Neural cell (in vitro differentiated cells): ENCODE data around the gene SMC5. TPM values are rescaled to one million over a fixed set of nuclear protein-coding genes. Genes with fewer than 3 reads are reported as not detected.

Experiments
- H2AFZ ChIP-seq: fragments of 200-600, 300-800 bp; sonication (generic), shearing (Covaris generic); 2 replicates; pipeline ENCODE4 v1.6.0; 2014; ENCODE audit warnings: low read depth, mild to moderate bottlenecking, antibody characterized with exemption, low read length, moderate library complexity
- H3F3A ChIP-seq: fragments of 200-600 bp; shearing (Covaris generic); 2 replicates; pipeline ENCODE4 v1.6.1; 2016; ENCODE audit warnings: mild to moderate bottlenecking, moderate library complexity, mixed read lengths, antibody characterized with exemption, low read length; ENCODE audit not compliant: insufficient read depth, poor library complexity, severe bottlenecking
- H3K27ac ChIP-seq: fragments of 200-600, 300-800 bp; sonication (generic), shearing (Covaris generic); 2 replicates; pipeline ENCODE4 v1.5.1; 2014; ENCODE audit warnings: mild to moderate bottlenecking, low read length, moderate library complexity
- H3K27me3 ChIP-seq: fragments of 300-800, 200-600 bp; sonication (generic), shearing (Covaris generic); 2 replicates; pipeline ENCODE4 v1.6.0; 2014; ENCODE audit warnings: mild to moderate bottlenecking, low read depth, low read length, moderate library complexity; ENCODE audit not compliant: insufficient read depth
- H3K36me3 ChIP-seq: fragments of 300-800, 200-600 bp; sonication (generic), shearing (Covaris generic); 2 replicates; pipeline ENCODE4 v1.5.1; 2014; ENCODE audit warnings: mild to moderate bottlenecking, antibody characterized with exemption, low read length, moderate library complexity; ENCODE audit not compliant: insufficient read depth
- H3K4me2 ChIP-seq: fragments of 300-800, 200-600 bp; sonication (generic), shearing (Covaris generic); 2 replicates; pipeline ENCODE4 v1.6.0; 2014; ENCODE audit warnings: mild to moderate bottlenecking, low read length
- H3K4me3 ChIP-seq: fragments of 300-800, 200-600 bp; sonication (generic), shearing (Covaris generic); 2 replicates; pipeline ENCODE4 v1.5.1; 2014; ENCODE audit warnings: mild to moderate bottlenecking, low read length, moderate library complexity
- H3K79me2 ChIP-seq: fragments of 200-600 bp; shearing (Covaris generic); replicated peaks from 2 replicates; pipeline ENCODE4 v1.6.0; 2014; ENCODE audit warnings: mild to moderate bottlenecking, low read length, moderate library complexity; ENCODE audit not compliant: insufficient read depth
- H3K9ac ChIP-seq: fragments of 300-800, 200-600 bp; sonication (generic), shearing (Covaris generic); 2 replicates; pipeline ENCODE4 v1.6.1; 2016; ENCODE audit warnings: mild to moderate bottlenecking, low read length, mixed read lengths
- H3K9me2 ChIP-seq: fragments of 200-600 bp; shearing (Covaris generic); 2 replicates; pipeline ENCODE4 v1.6.1; 2016; ENCODE audit warnings: mild to moderate bottlenecking, low read length, mixed read lengths; ENCODE audit not compliant: insufficient read depth
- H3K9me3 ChIP-seq: fragments of 200-600, 300-800 bp; sonication (generic), shearing (Covaris generic); 2 replicates; pipeline ENCODE4 v1.6.1; 2016; ENCODE audit warnings: mild to moderate bottlenecking, mixed run types, low read length, moderate library complexity, mixed read lengths
- H4K20me1 ChIP-seq: fragments of 200-600 bp; shearing (Covaris generic); 2 replicates; pipeline ENCODE4 v1.6.1; 2016; ENCODE audit warnings: mild to moderate bottlenecking, mixed run types; ENCODE audit not compliant: insufficient read depth
- CTCF ChIP-seq: fragments of 450-650 bp; IDR thresholded peaks from 2 replicates; pipeline ENCODE4 v1.5.1; 2014; ENCODE audit warnings: antibody characterized with exemption, mild to moderate bottlenecking, moderate library complexity; ENCODE audit not compliant: poor library complexity, severe bottlenecking
- EP300 ChIP-seq: fragments of 450-650 bp; conservative IDR thresholded peaks from 2 replicates; pipeline ENCODE4 v1.6.1; 2014; ENCODE audit warnings: antibody characterized with exemption, mild to moderate bottlenecking, moderate library complexity; ENCODE audit not compliant: poor library complexity, severe bottlenecking
- EZH2 ChIP-seq: fragments of 200-600, 300-800 bp; shearing (Covaris generic), sonication (generic); IDR thresholded peaks from 2 replicates; pipeline ENCODE4 v1.6.1; 2014; ENCODE audit warnings: antibody characterized with exemption, low read length, borderline replicate concordance, mild to moderate bottlenecking; ENCODE audit not compliant: insufficient read depth, poor library complexity, severe bottlenecking
- MXI1 ChIP-seq: fragments of 450-650 bp; conservative IDR thresholded peaks from 2 replicates; pipeline ENCODE4 v1.6.1; 2014; ENCODE audit warnings: antibody characterized with exemption, mild to moderate bottlenecking; ENCODE audit not compliant: poor library complexity, severe bottlenecking
- POLR2AphosphoS5 ChIP-seq: IDR thresholded peaks from 2 replicates; pipeline ENCODE4 v1.6.1; 2012
- RAD21 ChIP-seq: fragments of 450-650 bp; conservative IDR thresholded peaks from 2 replicates; pipeline ENCODE4 v1.6.1; 2014; ENCODE audit warnings: antibody characterized with exemption, mild to moderate bottlenecking, moderate library complexity
- REST ChIP-seq: IDR thresholded peaks from 2 replicates; pipeline ENCODE4 v1.6.1; 2012; ENCODE audit warnings: borderline replicate concordance
- SMC3 ChIP-seq: fragments of 450-650 bp; conservative IDR thresholded peaks from 2 replicates; pipeline ENCODE4 v1.6.1; 2014; ENCODE audit warnings: antibody characterized with exemption, mild to moderate bottlenecking, moderate library complexity; ENCODE audit not compliant: poor library complexity
- TAF1 ChIP-seq: IDR thresholded peaks from 2 replicates; pipeline ENCODE4 v1.6.1; 2012; ENCODE audit warnings: low read depth
- polyA plus RNA-seq: library from polyadenylated mRNA; depleted of rRNA; stranded (reverse); fragments of >200 nt; gene quantifications from 2 replicates; pipeline ENCODE4 v1.2.3, GENCODE V29; 2014

SMC5 gene
- polyA plus RNA-seq, 1 donor from 2014 or later, result 37.2 TPM

- no peaks in the 10 kb centered on the region for H3K79me2 ChIP-seq
- TF ChIP-seq SMC3 (no peak), EZH2 (no peak), TAF1 (no peak), MXI1 (no peak), CTCF (no peak), POLR2AphosphoS5 (no peak), RAD21 (no peak), EP300 (no peak), REST (no peak)
Observed at GRCh38 chr9:70402213-70402612, 143.4 kb downstream of the SMC5 start.

GRCh38 chr9:70403166-70403565 is 144.4 kb downstream of the SMC5 start:
- H3K9me3 ChIP-seq, result no peaks in the 10 kb centered on the region
- no peak overlapping the region for H3K4me2 ChIP-seq
- H3K27ac ChIP-seq, result no peak overlapping the region
- H2AFZ ChIP-seq, result no peak overlapping the region
- no peaks in the 10 kb centered on the region for H3K36me3 ChIP-seq
- H3K9ac ChIP-seq, result no peak overlapping the region
- H3K79me2 ChIP-seq, result no peaks in the 10 kb centered on the region
- H3K4me3 ChIP-seq, result no peak overlapping the region
- no peaks in the 10 kb centered on the region for H4K20me1 ChIP-seq
- TF ChIP-seq TAF1 (no peak), RAD21 (no peak), POLR2AphosphoS5 (no peak), MXI1 (no peak), SMC3 (no peak), EZH2 (no peak), CTCF (no peak), EP300 (no peak), REST (no peak)
- no peaks in the 10 kb centered on the region for H3K27me3 ChIP-seq
- no peaks in the 10 kb centered on the region for H3F3A ChIP-seq
- H3K9me2 ChIP-seq, result no peaks in the 10 kb centered on the region

More at GRCh38 chr9:70402213-70402612, 143.4 kb downstream of the SMC5 start:
- Histone ChIP-seq H3K36me3 (no peaks in the 10 kb centered on the region), H3K4me2 (no peak overlapping the region), H3K27me3 (no peaks in the 10 kb centered on the region), H3K4me3 (no peak overlapping the region), H3K9me2 (no peaks in the 10 kb centered on the region), H4K20me1 (no peaks in the 10 kb centered on the region), H3K27ac (no peak overlapping the region), H3K9ac (no peak overlapping the region), H3K9me3 (no peaks in the 10 kb centered on the region), H2AFZ (no peak overlapping the region), H3F3A (no peaks in the 10 kb centered on the region)
